Ovary (tissue), 9 donors: ENCODE results near the gene CCDC40. TPM values are rescaled to one million over a fixed set of nuclear protein-coding genes. Genes with fewer than 3 reads are reported as not detected.

Experiments
- DNase-seq, 5 donors: peaks; one replicate each; pipeline ENCODE4 v3.0.0-alpha.2; 2019 to 2020
- H3K27ac ChIP-seq, 2 donors: fragments of 200-600 bp; one replicate each; pipeline versions ENCODE4 v1.5.1 to v1.8.0; 2019 to 2022
- H3K27me3 ChIP-seq: fragments of 200-600 bp; one replicate; pipeline ENCODE4 v1.8.0; 2022
- H3K36me3 ChIP-seq: fragments of 200-600 bp; sonication (generic); one replicate; pipeline ENCODE4 v1.5.1; 2019
- H3K4me1 ChIP-seq: one replicate; pipeline ENCODE4 v1.8.1; 2013; ENCODE audit warnings: mild to moderate bottlenecking, moderate library complexity; ENCODE audit not compliant: insufficient read depth
- H3K4me3 ChIP-seq: fragments of 200-600 bp; sonication (generic); one replicate; pipeline ENCODE4 v1.5.1; 2017
- H3K9me3 ChIP-seq, 2 donors: fragments of 200-600 bp in 1 of 2; sonication (generic) in 1 of 2; one replicate each; pipeline versions ENCODE4 v1.5.1 to v1.8.1; 2013 to 2019; ENCODE audit warnings: mild to moderate bottlenecking in 1 of 2, moderate library complexity in 1 of 2
- CTCF ChIP-seq, 3 donors: fragments of 450-650 bp in 2 of 3; fragments of 200-600 bp in 1 of 3; IDR thresholded peaks; one replicate each; pipeline versions ENCODE4 v1.5.1 to v1.8.0; 2016 to 2022; ENCODE audit warnings: antibody characterized with exemption in 3 of 3, mild to moderate bottlenecking in 1 of 3
- EP300 ChIP-seq: sonication (generic); formaldehyde crosslinking; IDR thresholded peaks from one replicate; pipeline ENCODE4 v1.6.1; 2017; ENCODE audit warnings: antibody characterized with exemption
- POLR2A ChIP-seq: fragments of 450-650 bp; IDR thresholded peaks from one replicate; pipeline ENCODE4 v1.6.1; 2017; ENCODE audit warnings: antibody characterized with exemption, mild to moderate bottlenecking, moderate library complexity
- WGBS, 3 donors: extraction: QIAGEN DNeasy Blood & Tissue Kit in 1 of 3; methylation state at CpG; one replicate each; pipeline versions ENCODE4 v1.1.5 to v1.1.7; 2013 to 2017; 5-methylcytosine and 5-hydroxymethylcytosine counted together
- intact Hi-C, 4 donors: fragments of 100-400 bp; cut with DNase I; formaldehyde crosslinking; loops; one replicate each; pipeline versions ENCODE4 v1.11.0 to v1.15.1; 2022 to 2023
- polyA plus RNA-seq, 2 donors: library from polyadenylated mRNA; stranded (reverse); fragments of 200-250 nt in 1 of 2; fragments of 350-450 nt in 1 of 2; fragmentation: Illumina TruSeq in 1 of 2; extraction: RNeasy Lipid Tissue Mini Kit (QIAGEN cat#74804) in 1 of 2; gene quantifications; one replicate each; pipeline ENCODE4 v1.2.3, GENCODE V29; 2013 to 2014
- total RNA-seq, 7 donors: library from RNA; depleted of rRNA in 2 of 7; stranded (reverse); fragments of >200 nt in 2 of 7; fragmentation: NEBNext Ultra II Directional in 3 of 7; extraction: Animal tissue kit (Norgen Biotek cat#: 25700) in 3 of 7; gene quantifications; one replicate each; pipeline versions ENCODE4 v1.1.0 to v1.2.4, GENCODE V29; 2016 to 2023
- donor health status: DM: no; HTN: no; CAD: no; lungs with moderate emphysema.
- donor health status: DM: no; HTN: no; CAD: no.
- donor health status: Bipolar disorder and iron deficiency.
- donor health status: DM: yes; HTN: yes; CAD: no.
- donor health status: DM: no; HTN: no; CAD: no.
- donor health status: DM: yes; HTN: yes; CAD: no.

Gene CCDC40
- total and polyA plus RNA-seq, 9 donors: 1.5 to 27.8 (median 6.0) TPM

GRCh38 chr17:80099291-80100034 is 63.0 kb downstream of the CCDC40 start:
- 89 to 92% (median 90%) methylated on average over 27 of the region's 27 CpGs for WGBS, 3 donors
- intact Hi-C loops: loop anchor here in 1 of 4 donors (5.0 kb wide), 1 partner anchor 48 kb away; the partner anchor contains the start of gene EIF4A3
- Histone ChIP-seq H3K27ac (no peak overlapping the region), H3K4me1 (peaks cover 2% of the 10 kb centered on the region), H3K36me3 (no peaks in the 10 kb centered on the region), H3K9me3 (no peaks in the 10 kb centered on the region), H3K4me3 (no peak overlapping the region), H3K27me3 (no peaks in the 10 kb centered on the region)
- TF ChIP-seq CTCF (IDR thresholded peaks at IDR 0.05) (no peak), EP300 (no peak), POLR2A (no peak)
- DNase-seq: peak in 2 of 5 donors; percentile 15 to 33

GRCh38 chr17:80100035-80100323 is 63.5 kb downstream of the CCDC40 start:
- Histone ChIP-seq H3K4me3 (no peak overlapping the region), H3K27me3 (no peaks in the 10 kb centered on the region), H3K36me3 (no peaks in the 10 kb centered on the region), H3K4me1 (peaks cover 2% of the 10 kb centered on the region), H3K27ac (no peak overlapping the region), H3K9me3 (no peaks in the 10 kb centered on the region)
- WGBS, 3 donors: 77 to 92% (median 77%) methylated on average over 4 of the region's 4 CpGs
- TF ChIP-seq EP300 (no peak), CTCF (IDR thresholded peaks at IDR 0.05) (no peak), POLR2A (no peak)
- DNase-seq: peak in 1 of 5 donors; percentile 21
- intact Hi-C loops: loop anchor here in 1 of 4 donors (5.0 kb wide), 1 partner anchor 47 kb away; the partner anchor contains the start of gene EIF4A3

GRCh38 chr17:80101011-80101945 is 64.8 kb downstream of the CCDC40 start, which contains the start of gene GAA:
GAA (plus strand) TSS chr17:80101581; CDS start chr17:80104587, 3,006 bp downstream.
- Histone ChIP-seq H3K4me1 (peaks cover 5% of the 10 kb centered on the region), H3K36me3 (no peaks in the 10 kb centered on the region), H3K4me3 (peak within 1 kb of the TSS; percentile 90), H3K9me3 (no peaks in the 10 kb centered on the region), H3K27me3 (no peaks in the 10 kb centered on the region), H3K27ac (peak within 1 kb of the TSS; percentile 78 to 87)
- intact Hi-C loops: loop anchor here in 1 of 4 donors (5.0 kb wide), 1 partner anchor 46 kb away; the partner anchor contains the start of gene EIF4A3
- TF ChIP-seq EP300 (no peak), POLR2A (peak; percentile 65), CTCF (IDR thresholded peaks at IDR 0.05) (peak; percentile 65 to 99 (median 97))
- DNase-seq: peak; percentile 85 to 94 (median 92)
- WGBS, 3 donors: 1% methylated on average over 24 to 114 of the region's 114 CpGs

- Histone ChIP-seq H3K27ac (peak overlapping the region; percentile 58 to 87), H3K9me3 (no peaks in the 10 kb centered on the region), H3K36me3 (no peaks in the 10 kb centered on the region), H3K27me3 (no peaks in the 10 kb centered on the region), H3K4me1 (peaks cover 5% of the 10 kb centered on the region), H3K4me3 (peak overlapping the region; percentile 90)
- intact Hi-C loops: loop anchor here in 1 of 4 donors (5.0 kb wide), 1 partner anchor 45 kb away; the partner anchor contains the start of gene EIF4A3
- DNase-seq: peak in 1 of 5 donors; percentile 16
- TF ChIP-seq CTCF (IDR thresholded peaks at IDR 0.05) (no peak), POLR2A (no peak), EP300 (no peak)
- 32 to 35% (median 34%) methylated on average over 19 to 21 of the region's 21 CpGs for WGBS, 3 donors
Observed at GRCh38 chr17:80101946-80102663, 65.7 kb downstream of the CCDC40 start.
